K562 (cell line): ENCODE results near the gene ADARB2. TPM values are rescaled to one million over a fixed set of nuclear protein-coding genes. Genes with fewer than 3 reads are reported as not detected.

Experiments
- ATAC-seq: fragments of 200-7000 bp; cut with Tn5 transposase; 3 replicates; pipeline ENCODE4 v1.9.1; 2020; ENCODE audit warnings: moderate library complexity
- BruUV-seq: library from RNA; stranded (reverse); fragments of 400-500 nt; replicated peaks from 2 replicates; lab custom pipeline; 2021; lab: Mats Ljungman, UMichigan
- CTCF ChIA-PET: fragments of 300-600 bp; formaldehyde crosslinking; extraction: SDS; loops from one replicate; lab custom pipeline; 2021; ENCODE audit warnings: low intra/inter-chr PET ratio; lab: Yijun Ruan, JAX
- POLR2A ChIA-PET: fragments of 300-600, 350-650 bp; sonication (Branson Sonifier 250); formaldehyde crosslinking; extraction: SDS; loops from one replicate; lab custom pipeline; 2021; ENCODE audit warnings: antibody characterized with exemption, inconsistent platforms; lab: Yijun Ruan, JAX
- DNase-seq, 4 experiments: peaks; one replicate each; pipeline versions ENCODE4 v3.0.0 to v3.0.0-alpha.2; 2011 to 2018; ENCODE audit warnings: low spot score in 3 of 4, mixed read lengths in 3 of 4; ENCODE audit errors: extremely low read depth in 1 of 4
- FAIRE-seq: peaks from 2 replicates; lab custom pipeline; 2011; peaks lifted over from hg19 to GRCh38; lab: Jason Lieb, UNC
- H2AFZ ChIP-seq: 2 replicates; pipeline ENCODE4 v1.6.0; 2011; ENCODE audit warnings: low read depth, low read length, control low read depth, inconsistent platforms
- H3K27ac ChIP-seq: fragments of 200-600 bp; 3 replicates; pipeline ENCODE4 v1.8.0; 2011; ENCODE audit warnings: low read depth, mild to moderate bottlenecking, control low read depth, inconsistent platforms, low read length, moderate library complexity, mixed read lengths; ENCODE audit errors: extremely low read depth
- H3K27me3 ChIP-seq, 2 experiments: fragments of 300-600 bp in 1 of 2; 2 replicates in 1 of 2; 3 replicates in 1 of 2; pipeline versions ENCODE4 v1.6.0 to v1.8.0; 2011; ENCODE audit warnings: inconsistent platforms in 2 of 2, low read length in 2 of 2, mild to moderate bottlenecking in 1 of 2, mixed read lengths in 1 of 2, moderate library complexity in 1 of 2; ENCODE audit not compliant: control insufficient read depth in 2 of 2, insufficient read depth in 2 of 2
- H3K36me3 ChIP-seq: fragments of 300-600 bp; 3 replicates; pipeline ENCODE4 v1.8.0; 2011; ENCODE audit warnings: mild to moderate bottlenecking, low read length, inconsistent platforms; ENCODE audit not compliant: control insufficient read depth, insufficient read depth
- H3K4me1 ChIP-seq, 2 experiments: fragments of 200-600 bp in 1 of 2; replicated peaks in 1 of 2; 2 replicates in 1 of 2; 3 replicates in 1 of 2; pipeline versions ENCODE4 v1.5.1 to v1.8.0; 2011; ENCODE audit warnings: inconsistent platforms in 2 of 2, low read length in 2 of 2, mild to moderate bottlenecking in 1 of 2, mixed read lengths in 1 of 2, moderate library complexity in 1 of 2; ENCODE audit not compliant: control insufficient read depth in 2 of 2, insufficient read depth in 2 of 2
- H3K4me2 ChIP-seq: 2 replicates; pipeline ENCODE4 v1.6.1; 2011; ENCODE audit warnings: low read length, control low read depth, inconsistent platforms, mixed read lengths; ENCODE audit not compliant: insufficient read depth
- H3K4me3 ChIP-seq: fragments of 200-600 bp; sonication (generic), shearing (Covaris generic); 2 replicates; pipeline ENCODE4 v1.5.1; 2016; ENCODE audit warnings: control low read depth, inconsistent platforms
- H3K79me2 ChIP-seq: fragments of 200-600 bp; 3 replicates; pipeline ENCODE4 v1.8.0; 2011; ENCODE audit warnings: low read length, inconsistent platforms; ENCODE audit not compliant: control insufficient read depth, insufficient read depth
- H3K9ac ChIP-seq, 2 experiments: 2 replicates each; pipeline versions ENCODE4 v1.6.0 to v1.6.1; 2011; ENCODE audit warnings: low read depth in 2 of 2, low read length in 2 of 2, control low read depth in 1 of 2, inconsistent platforms in 1 of 2, mild to moderate bottlenecking in 1 of 2, mixed read lengths in 1 of 2; ENCODE audit not compliant: insufficient read depth in 1 of 2
- H3K9me1 ChIP-seq: one replicate; pipeline ENCODE4 v1.6.0; 2011; ENCODE audit warnings: inconsistent platforms, mild to moderate bottlenecking, low read length, moderate library complexity; ENCODE audit not compliant: control insufficient read depth, insufficient read depth
- H3K9me3 ChIP-seq: replicated peaks from 2 replicates; pipeline ENCODE4 v1.5.1; 2011; ENCODE audit warnings: low read depth, low read length, inconsistent platforms; ENCODE audit not compliant: control insufficient read depth, insufficient read depth
- H4K20me1 ChIP-seq: replicated peaks from 2 replicates; pipeline ENCODE4 v1.6.1; 2011; ENCODE audit warnings: low read length, inconsistent platforms, mixed read lengths; ENCODE audit not compliant: control insufficient read depth, insufficient read depth
- BACH1 ChIP-seq: fragments of 200-800 bp; sonication (Bioruptor generic); IDR thresholded peaks from 2 replicates; pipeline ENCODE4 v1.6.1; 2016; ENCODE audit warnings: missing genetic modification characterization, missing compliant biosample characterization
- CCNT2 ChIP-seq: IDR thresholded peaks from 2 replicates; pipeline ENCODE4 v1.6.1; 2011; ENCODE audit warnings: borderline replicate concordance, low read depth, mild to moderate bottlenecking, moderate library complexity, mixed read lengths, low read length; ENCODE audit not compliant: insufficient read length; ENCODE audit errors: extremely low read depth
- MCM2 ChIP-seq: fragments of 450-650 bp; IDR thresholded peaks from 2 replicates; pipeline ENCODE4 v1.6.1; 2017; ENCODE audit warnings: low read depth, mild to moderate bottlenecking
- PHB ChIP-seq: fragments of 250-450 bp; sonication (Bioruptor Pico); IDR thresholded peaks from 2 replicates; pipeline ENCODE4 v1.5.0; 2021
- SOX6 ChIP-seq: fragments of 450-650 bp; IDR thresholded peaks from 2 replicates; pipeline ENCODE4 v1.6.1; 2014; ENCODE audit warnings: mild to moderate bottlenecking
- TAF1 ChIP-seq: IDR thresholded peaks from 2 replicates; pipeline ENCODE4 v1.6.1; 2011; ENCODE audit warnings: mild to moderate bottlenecking, low read length, moderate library complexity; ENCODE audit not compliant: insufficient read depth, control insufficient read depth, severe bottlenecking; ENCODE audit errors: extremely low read depth
- ZEB2 ChIP-seq: fragments of 450-650 bp; IDR thresholded peaks from 2 replicates; pipeline ENCODE4 v1.6.1; 2016
- ZSCAN32 ChIP-seq: fragments of 450-650 bp; formaldehyde crosslinking; IDR thresholded peaks from 2 replicates; pipeline ENCODE4 v1.4.0; 2020; ENCODE audit warnings: mild to moderate bottlenecking, moderate library complexity
- WGBS: fragments of 100-300 bp; shearing (Covaris generic); methylation state at CpG from one replicate; pipeline ENCODE4 v1.1.6; 2016; ENCODE audit warnings: low coverage, mixed read lengths; ENCODE audit not compliant: insufficient coverage; ENCODE audit errors: missing lambda C conversion rate; 5-methylcytosine and 5-hydroxymethylcytosine counted together
- in situ Hi-C: fragments of 300-500 bp; cut with MboI; formaldehyde crosslinking; loops from 4 replicates; pipeline ENCODE4 v1.15.0; 2018; ENCODE audit warnings: inconsistent platforms, mixed read lengths
- intact Hi-C: fragments of 100-400 bp; cut with micrococcal nuclease; formaldehyde crosslinking; loops from 2 replicates; pipeline ENCODE4 v1.14.2; 2022
- polyA plus RNA-seq, 8 experiments: library from polyadenylated mRNA; depleted of rRNA in 4 of 8; stranded (reverse) in 5 of 8; unstranded in 3 of 8; fragments of >200 nt; fragmentation: Nextera tagmentation in 2 of 8; fragmentation: Illumina TruSeq in 1 of 8; extraction: Ambion mirVana in 2 of 8; extraction: Trizol in 1 of 8; gene quantifications; 2 replicates each; pipeline versions ENCODE4 v1.2.1 to v1.2.3, GENCODE V29; 2011 to 2014; ENCODE audit warnings: inconsistent platforms in 1 of 8, missing spikeins in 1 of 8
- total RNA-seq, 7 experiments: library from RNA; depleted of rRNA in 6 of 7; stranded (reverse); fragments of >200 nt in 6 of 7; fragmentation: Illumina TruSeq in 2 of 7; extraction: Trizol in 2 of 7; gene quantifications; 2 replicates each; pipeline versions ENCODE4 v1.2.1 to v1.2.3, GENCODE V29; 2011 to 2021; ENCODE audit warnings: low replicate concordance in 1 of 7
- TF ChIP-seq, protein P1 (sequence below): fragments of 250-450 bp; sonication (Bioruptor Pico); IDR thresholded peaks from 2 replicates; pipeline ENCODE4 v1.4.0; 2020
- TF ChIP-seq, protein P2 (sequence below), 2 experiments: fragments of 250-450 bp in 1 of 2; fragments of 450-650 bp in 1 of 2; sonication (Bioruptor Pico) in 1 of 2; IDR thresholded peaks; 2 replicates each; pipeline versions ENCODE4 v1.6.1 to v1.8.0; 2016 to 2021; ENCODE audit warnings: mild to moderate bottlenecking in 2 of 2, moderate library complexity in 2 of 2, missing compliant biosample characterization in 1 of 2, missing genetic modification characterization in 1 of 2

The ADARB2 gene
- total and polyA plus RNA-seq, 9 of the 15 experiments (the other 6 are each of a cell fraction or from before 2014, with no cell fraction given): not detected

DNA sequence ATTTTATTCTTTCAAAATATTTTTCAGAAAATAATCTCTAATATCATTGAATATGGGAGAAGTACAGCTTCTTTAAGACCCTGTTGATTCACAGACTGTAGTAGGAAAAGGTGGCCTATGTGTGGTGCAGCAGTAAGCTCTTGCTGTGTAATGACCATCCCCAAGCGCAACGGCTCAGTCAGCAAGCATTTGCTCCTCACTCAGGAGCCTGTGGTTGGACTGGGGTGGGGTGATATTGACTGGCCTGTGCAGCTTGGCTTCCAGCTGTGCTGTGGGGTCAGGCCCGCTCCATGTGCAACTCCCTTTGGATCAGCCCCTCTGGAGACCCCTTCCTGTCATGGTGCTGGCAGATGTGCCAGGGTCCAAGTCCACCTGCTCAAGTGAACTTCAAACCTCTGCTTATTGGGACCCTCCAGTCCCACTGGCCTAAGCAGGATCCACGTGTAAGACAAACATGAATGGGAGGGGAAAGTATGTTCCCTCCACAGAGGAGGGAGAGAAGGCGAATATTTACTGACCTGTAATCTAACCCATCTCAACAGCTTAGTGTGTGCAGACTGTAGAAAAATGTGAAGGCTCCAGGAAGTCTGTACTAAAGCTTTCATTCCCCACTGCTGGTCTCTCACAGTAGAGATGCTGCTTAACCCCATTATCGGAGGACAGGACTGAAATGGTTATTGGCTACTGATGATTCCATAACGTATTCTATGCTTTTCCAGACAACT, 441.4 kb downstream of the ADARB2 start:
- Histone ChIP-seq H3K9ac (no peak overlapping the region), H3K4me1 (no peaks in the 10 kb centered on the region), H3K9me1 (no peaks in the 10 kb centered on the region), H3K4me3 (no peak overlapping the region), H4K20me1 (no peaks in the 10 kb centered on the region), H3K27ac (no peak overlapping the region), H3K9me3 (no peaks in the 10 kb centered on the region), H3K27me3 (peaks cover 12 to 41% of the 10 kb centered on the region in 2 experiments), H3K36me3 (no peaks in the 10 kb centered on the region), H3K4me2 (no peak overlapping the region), H3K79me2 (no peaks in the 10 kb centered on the region), H2AFZ (no peak overlapping the region)
- DNase-seq (no peak), ATAC-seq (no peak), FAIRE-seq (no peak)
- TF ChIP-seq TAF1 (no peak), MCM2 (no peak), BACH1 (tag) (no peak), ZEB2 (no peak), CCNT2 (no peak), PHB (no peak), ZSCAN32 (CRISPR knock-in tag) (no peak), SOX6 (no peak)
- TF ChIP-seq, protein P1, sequence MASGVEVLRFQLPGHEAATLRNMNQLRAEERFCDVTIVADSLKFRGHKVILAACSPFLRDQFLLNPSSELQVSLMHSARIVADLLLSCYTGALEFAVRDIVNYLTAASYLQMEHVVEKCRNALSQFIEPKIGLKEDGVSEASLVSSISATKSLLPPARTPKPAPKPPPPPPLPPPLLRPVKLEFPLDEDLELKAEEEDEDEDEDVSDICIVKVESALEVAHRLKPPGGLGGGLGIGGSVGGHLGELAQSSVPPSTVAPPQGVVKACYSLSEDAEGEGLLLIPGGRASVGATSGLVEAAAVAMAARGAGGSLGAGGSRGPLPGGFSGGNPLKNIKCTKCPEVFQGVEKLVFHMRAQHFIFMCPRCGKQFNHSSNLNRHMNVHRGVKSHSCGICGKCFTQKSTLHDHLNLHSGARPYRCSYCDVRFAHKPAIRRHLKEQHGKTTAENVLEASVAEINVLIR: no peak
- TF ChIP-seq, protein P2, sequence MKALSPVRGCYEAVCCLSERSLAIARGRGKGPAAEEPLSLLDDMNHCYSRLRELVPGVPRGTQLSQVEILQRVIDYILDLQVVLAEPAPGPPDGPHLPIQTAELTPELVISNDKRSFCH (CRISPR knock-in tag; IDR thresholded peaks at IDR 0.05): no peak
- TF ChIP-seq, protein P2 (tag; IDR thresholded peaks at IDR 0.05): no peak
- POLR2A ChIA-PET: no interaction called here
- in situ Hi-C loops: no loop called here
- BruUV-seq: no TSS peak
- 3% methylated on average over 7 of the region's 7 CpGs for WGBS
- CTCF ChIA-PET: no interaction called here
- intact Hi-C loops: no loop called here
